Endothelial cell of umbilical vein (primary cell): ENCODE measurements around the gene HSPA5. TPM values are rescaled to one million over a fixed set of nuclear protein-coding genes. Genes with fewer than 3 reads are reported as not detected.
A peak's percentile ranks its signal among the peaks of the same experiment; 100 is the strongest.

ENCODE experiments used
- BruUV-seq: library from RNA; stranded (reverse); fragments of 400-500 nt; replicated peaks from 2 replicates; lab custom pipeline; 2021; lab: Mats Ljungman, UMichigan
- CTCF ChIA-PET: fragments of 300-600, 350-600 bp; sonication (Branson Sonifier 250); formaldehyde crosslinking; loops from one replicate; lab custom pipeline; 2021; ENCODE audit warnings: antibody characterized with exemption, inconsistent platforms; lab: Charles Lee
- POLR2A ChIA-PET: fragments of 300-600, 350-600 bp; sonication (Branson Sonifier 250); formaldehyde crosslinking; loops from one replicate; lab custom pipeline; 2021; ENCODE audit warnings: antibody characterized with exemption, inconsistent platforms; lab: Charles Lee
- DNase-seq: peaks from one replicate; pipeline ENCODE4 v3.0.0-alpha.2; 2011; ENCODE audit warnings: low read depth, low spot score
- FAIRE-seq: peaks from 2 replicates; lab custom pipeline; 2011; peaks lifted over from hg19 to GRCh38; lab: Jason Lieb, UNC
- H2AFZ ChIP-seq: 2 replicates; pipeline ENCODE4 v1.6.0; 2012; ENCODE audit warnings: low read depth, low read length, control low read depth, inconsistent platforms
- H3K27ac ChIP-seq: 2 replicates; pipeline ENCODE4 v1.5.1; 2011; ENCODE audit warnings: low read depth, mild to moderate bottlenecking, control low read depth, low read length, moderate library complexity; ENCODE audit not compliant: insufficient read depth
- H3K27me3 ChIP-seq, 2 experiments: 2 replicates each; pipeline versions ENCODE4 v1.6.0 to v1.6.1; 2011; ENCODE audit warnings: low read length in 2 of 2, mixed read lengths in 1 of 2; ENCODE audit not compliant: control insufficient read depth in 2 of 2, insufficient read depth in 2 of 2
- H3K36me3 ChIP-seq, 2 experiments: 2 replicates in 1 of 2; 3 replicates in 1 of 2; pipeline ENCODE4 v1.5.1; 2011; ENCODE audit warnings: low read length in 2 of 2, mild to moderate bottlenecking in 1 of 2, moderate library complexity in 1 of 2; ENCODE audit not compliant: control insufficient read depth in 2 of 2, insufficient read depth in 2 of 2; ENCODE audit errors: extremely low read depth in 1 of 2
- H3K4me1 ChIP-seq: 3 replicates; pipeline ENCODE4 v1.5.1; 2011; ENCODE audit warnings: mild to moderate bottlenecking, low read length; ENCODE audit not compliant: control insufficient read depth, insufficient read depth; ENCODE audit errors: extremely low read depth
- H3K4me2 ChIP-seq: 2 replicates; pipeline ENCODE4 v1.6.1; 2011; ENCODE audit warnings: low read length, control low read depth, mixed read lengths; ENCODE audit not compliant: insufficient read depth
- H3K4me3 ChIP-seq, 3 experiments: fragments of 200-600 bp in 1 of 3; sonication (generic), shearing (Covaris generic) in 1 of 3; replicated peaks in 1 of 3; 2 replicates each; pipeline ENCODE4 v1.5.1; 2011 to 2016; ENCODE audit warnings: control low read depth in 3 of 3, low read length in 3 of 3, mild to moderate bottlenecking in 2 of 3, inconsistent platforms in 1 of 3, low read depth in 1 of 3, moderate library complexity in 1 of 3; ENCODE audit not compliant: insufficient read depth in 1 of 3
- H3K79me2 ChIP-seq: 2 replicates; pipeline ENCODE4 v1.6.0; 2012; ENCODE audit warnings: low read length, inconsistent platforms; ENCODE audit not compliant: control insufficient read depth, insufficient read depth
- H3K9ac ChIP-seq: replicated peaks from 2 replicates; pipeline ENCODE3; 2011; ENCODE audit warnings: low read length, control low read depth; ENCODE audit not compliant: insufficient read depth; ENCODE audit errors: extremely low read depth
- H3K9me1 ChIP-seq: replicated peaks from 3 replicates; pipeline ENCODE4 v1.6.0; 2011; ENCODE audit warnings: mild to moderate bottlenecking, low read length; ENCODE audit not compliant: control insufficient read depth, insufficient read depth; ENCODE audit errors: extremely low read depth
- H3K9me3 ChIP-seq: replicated peaks from 2 replicates; pipeline ENCODE4 v1.5.1; 2012; ENCODE audit warnings: low read length, inconsistent platforms; ENCODE audit not compliant: control insufficient read depth, insufficient read depth
- H4K20me1 ChIP-seq: replicated peaks from 2 replicates; pipeline ENCODE3; 2011; ENCODE audit warnings: mild to moderate bottlenecking, low read length; ENCODE audit not compliant: control insufficient read depth, insufficient read depth; ENCODE audit errors: extremely low read depth
- CTCF ChIP-seq, 2 donors: IDR thresholded peaks; 1 replicate in 1 of 2; 2 replicates in 1 of 2; pipeline ENCODE4 v1.5.1; 2011; ENCODE audit warnings: low read length in 2 of 2, mild to moderate bottlenecking in 2 of 2, moderate library complexity in 2 of 2, control low read depth in 1 of 2, inconsistent platforms in 1 of 2, low read depth in 1 of 2; ENCODE audit not compliant: insufficient read depth in 1 of 2; ENCODE audit errors: extremely low read depth in 1 of 2
- EZH2 ChIP-seq: IDR thresholded peaks from 2 replicates; pipeline ENCODE4 v1.6.1; 2012; ENCODE audit warnings: borderline replicate concordance, low read depth, mild to moderate bottlenecking, moderate library complexity, low read length, inconsistent platforms; ENCODE audit not compliant: severe bottlenecking
- FOS ChIP-seq: IDR thresholded peaks from 2 replicates; pipeline ENCODE4 v1.6.1; 2011; ENCODE audit warnings: mild to moderate bottlenecking, low read length, moderate library complexity, borderline replicate concordance; ENCODE audit not compliant: insufficient read depth
- JUN ChIP-seq: IDR thresholded peaks from 2 replicates; pipeline ENCODE4 v1.6.1; 2011; ENCODE audit warnings: borderline replicate concordance, low read depth; ENCODE audit not compliant: insufficient read length, insufficient read depth
- MYC ChIP-seq: IDR thresholded peaks from one replicate; pipeline ENCODE4 v1.6.1; 2011; ENCODE audit warnings: mild to moderate bottlenecking, low read depth, low read length
- POLR2AphosphoS5 ChIP-seq: IDR thresholded peaks from 2 replicates; pipeline ENCODE4 v1.6.1; 2012; ENCODE audit warnings: low read depth, mild to moderate bottlenecking, control low read depth, low read length, moderate library complexity; ENCODE audit not compliant: insufficient read depth
- dilution Hi-C: fragments of 300-500 bp; cut with MboI; formaldehyde crosslinking; loops from one replicate; pipeline ENCODE4 v1.15.0; 2019; ENCODE audit warnings: low sequenced_read_pairs; ENCODE audit not compliant: extremely low pct_ligation_motif_present
- intact Hi-C: fragments of 100-400 bp; cut with micrococcal nuclease; formaldehyde crosslinking; loops from one replicate; pipeline ENCODE4 v1.10.0; 2022
- polyA plus RNA-seq, 4 experiments: library from polyadenylated mRNA; depleted of rRNA in 3 of 4; stranded (reverse) in 3 of 4; unstranded in 1 of 4; fragments of >200 nt; gene quantifications; 2 replicates each; pipeline versions ENCODE4 v1.2.1 to v1.2.3, GENCODE V29; 2011 to 2012; ENCODE audit warnings: missing spikeins in 1 of 4
- total RNA-seq: library from RNA; stranded (reverse); gene quantifications from 2 replicates; pipeline ENCODE4 v1.2.3, GENCODE V29; 2021

The HSPA5 gene
- total and polyA plus RNA-seq, 2 donors (not counting 3 experiments of a cell fraction or from before 2014, with no cell fraction given): 247 to 538 TPM

GRCh38 chr9:125233678-125234077 is 7.5 kb downstream of the HSPA5 start:
- Histone ChIP-seq H3K27ac (peak overlapping the region; percentile 38), H3K9me3 (no peaks in the 10 kb centered on the region), H3K4me3 (no peak overlapping the region), H4K20me1 (peaks cover 14% of the 10 kb centered on the region), H3K27me3 (no peaks in the 10 kb centered on the region), H3K36me3 (peaks cover 19 to 24% of the 10 kb centered on the region in 2 experiments), H2AFZ (no peak overlapping the region), H3K79me2 (peaks cover 33% of the 10 kb centered on the region), H3K4me2 (no peak overlapping the region), H3K9ac (no peak overlapping the region), H3K9me1 (no peaks in the 10 kb centered on the region), H3K4me1 (peaks cover 24% of the 10 kb centered on the region)
- ChIA-PET CTCF (interaction anchor here (1.0 to 1.3 kb wide), 2 partner anchors 10 to 90 kb away, joined by 3 to 5 read pairs; partner anchors contain the start of gene SCAI), POLR2A (interaction anchor here (1.0 kb wide), 1 partner anchor 35 kb away, joined by 3 read pairs; no protein-coding TSS in a partner anchor)
- TF ChIP-seq EZH2 (no peak), MYC (no peak), POLR2AphosphoS5 (peak; percentile 57), CTCF (IDR thresholded peaks at IDR 0.05; ENCODE audit: extremely low read depth in 1 of 2, insufficient read depth in 1 of 2, low read depth in 1 of 2, low read length in 2 of 2) (no peak), JUN (peak; percentile 64), FOS (peak; percentile 82)
- dilution Hi-C loops (no loop called here), intact Hi-C loops (no loop called here)
- no TSS peak for BruUV-seq
- DNase-seq: peak; percentile 77
- peak; percentile 75 for FAIRE-seq
